Activated CD4-positive, alpha-beta T cell treated with anti-CD3 and anti-CD28 coated beads for 36 hours (primary cell): Measurements from ENCODE around the gene CACTIN. TPM values are rescaled to one million over a fixed set of nuclear protein-coding genes. Genes with fewer than 3 reads are reported as not detected.

ENCODE experiments used
- ATAC-seq: fragments of 200-7000 bp; cut with Tn5 transposase; one replicate; pipeline ENCODE4 v1.10.0; 2021; ENCODE audit warnings: mild to moderate bottlenecking, moderate library complexity
- CTCF ChIA-PET: fragments of 350-600 bp; sonication (Branson Sonifier 250); formaldehyde crosslinking; loops from one replicate; lab custom pipeline; 2021; ENCODE audit warnings: antibody characterized with exemption; lab: Charles Lee
- POLR2A ChIA-PET: fragments of 350-600 bp; sonication (Branson Sonifier 250); formaldehyde crosslinking; loops from one replicate; lab custom pipeline; 2021; ENCODE audit warnings: antibody characterized with exemption, inconsistent platforms; lab: Charles Lee
- DNase-seq: peaks from one replicate; pipeline ENCODE4 v3.0.0-alpha.2; 2020
- H3K27ac Mint-ChIP-seq: one replicate; pipeline ENCODE4 v1.8.0; 2021; ENCODE audit warnings: mixed read lengths
- H3K27me3 Mint-ChIP-seq: one replicate; pipeline ENCODE4 v1.8.0; 2021; ENCODE audit warnings: mixed read lengths
- H3K36me3 Mint-ChIP-seq: one replicate; pipeline ENCODE4 v1.8.0; 2021; ENCODE audit warnings: low read depth, mixed read lengths
- H3K4me1 Mint-ChIP-seq: one replicate; pipeline ENCODE4 v1.8.0; 2021; ENCODE audit warnings: mixed read lengths
- H3K4me3 Mint-ChIP-seq: one replicate; pipeline ENCODE4 v1.8.0; 2021; ENCODE audit warnings: mild to moderate bottlenecking, moderate library complexity, mixed read lengths
- H3K9me3 Mint-ChIP-seq: one replicate; pipeline ENCODE4 v1.8.0; 2021; ENCODE audit warnings: low read depth, mixed read lengths
- intact Hi-C, 2 experiments: fragments of 100-400 bp; cut with DNase I in 1 of 2; cut with micrococcal nuclease in 1 of 2; formaldehyde crosslinking; loops; one replicate each; pipeline versions ENCODE4 v1.14.2 to v1.15.1; 2022 to 2024; cut with DNase I, micrococcal nuclease
- total RNA-seq, 2 experiments: library from RNA; stranded (reverse); gene quantifications; one replicate each; pipeline ENCODE4 v1.2.3, GENCODE V29; 2021

Gene CACTIN
- total RNA-seq, 2 experiments from 2014 or later, result 28.0 to 33.6 TPM

GRCh38 chr19:3612330-3612729, 14.3 kb downstream of the CACTIN start:
- CTCF ChIA-PET, result interaction anchor here (0.9 kb wide), 1 partner anchor 20 kb away, joined by 4 read pairs; no protein-coding TSS in a partner anchor
- Mint-ChIP-seq H3K9me3 (no peaks in the 10 kb centered on the region), H3K4me1 (peaks cover 6% of the 10 kb centered on the region), H3K27me3 (no peaks in the 10 kb centered on the region), H3K4me3 (no peak overlapping the region), H3K36me3 (peaks cover 12% of the 10 kb centered on the region), H3K27ac (no peak overlapping the region)
- intact Hi-C loops, result no loop called here
- POLR2A ChIA-PET, result no interaction called here
- ATAC-seq, result no peak
- DNase-seq, result no peak

- no peak overlapping the region for H3K4me3 Mint-ChIP-seq
- DNase-seq, result no peak
- no peak overlapping the region for H3K27ac Mint-ChIP-seq
- peaks cover 2% of the 10 kb centered on the region for H3K4me1 Mint-ChIP-seq
- ChIA-PET CTCF (no interaction called here), POLR2A (no interaction called here)
- intact Hi-C loops, result no loop called here
- H3K36me3 Mint-ChIP-seq, result peaks cover 8% of the 10 kb centered on the region
- ATAC-seq, result no peak
- H3K9me3 Mint-ChIP-seq, result no peaks in the 10 kb centered on the region
- H3K27me3 Mint-ChIP-seq, result peaks cover 2% of the 10 kb centered on the region
Observed at GRCh38 chr19:3611841-3612240, 14.7 kb downstream of the CACTIN start.

GRCh38 chr19:3610745-3611717, 15.6 kb downstream of the CACTIN start:
- Mint-ChIP-seq H3K4me1 (peaks cover 2% of the 10 kb centered on the region), H3K27ac (no peak overlapping the region), H3K9me3 (no peaks in the 10 kb centered on the region), H3K36me3 (peaks cover 8% of the 10 kb centered on the region), H3K27me3 (peaks cover 2% of the 10 kb centered on the region), H3K4me3 (no peak overlapping the region)
- DNase-seq (no peak), ATAC-seq (no peak)
- intact Hi-C loops, result no loop called here
- POLR2A ChIA-PET, result no interaction called here
- CTCF ChIA-PET, result no interaction called here

GRCh38 chr19:3609779-3610719, 16.5 kb downstream of the CACTIN start:
- Mint-ChIP-seq H3K4me3 (no peak overlapping the region), H3K27ac (no peak overlapping the region), H3K36me3 (peaks cover 8% of the 10 kb centered on the region), H3K9me3 (no peaks in the 10 kb centered on the region), H3K4me1 (peaks cover 2% of the 10 kb centered on the region), H3K27me3 (peaks cover 2% of the 10 kb centered on the region)
- ChIA-PET CTCF (interaction anchor here (0.8 kb wide), 1 partner anchor 26 kb away, joined by 3 read pairs; no protein-coding TSS in a partner anchor), POLR2A (interaction anchor here (0.7 kb wide), 1 partner anchor 82 kb away, joined by 5 read pairs; no protein-coding TSS in a partner anchor)
- DNase-seq (no peak), ATAC-seq (no peak)
- intact Hi-C loops, result no loop called here

GRCh38 chr19:3608750-3609322, 17.8 kb downstream of the CACTIN start:
- Mint-ChIP-seq H3K27me3 (peaks cover 2% of the 10 kb centered on the region), H3K36me3 (peaks cover 8% of the 10 kb centered on the region), H3K4me3 (no peak overlapping the region), H3K27ac (no peak overlapping the region), H3K4me1 (peaks cover 2% of the 10 kb centered on the region), H3K9me3 (no peaks in the 10 kb centered on the region)
- ChIA-PET POLR2A (interaction anchor here (0.6 kb wide), 1 partner anchor 724 kb away, joined by 3 read pairs; no protein-coding TSS in a partner anchor), CTCF (interaction anchor here (0.6 to 1.7 kb wide), 5 partner anchors 16 to 46 kb away, joined by 3 to 6 read pairs (median 4); partner anchors contain the start of gene GIPC3)
- DNase-seq (no peak), ATAC-seq (no peak)
- intact Hi-C loops, result no loop called here

- intact Hi-C loops, result no loop called here
- CTCF ChIA-PET, result interaction anchor here (0.8 to 1.7 kb wide), 5 partner anchors 11 to 25 kb away, joined by 3 to 6 read pairs (median 3); partner anchors contain the start of gene GIPC3
Observed at GRCh38 chr19:3608079-3608641, 18.4 kb downstream of the CACTIN start.

GRCh38 chr19:3607303-3608078, 19.1 kb downstream of the CACTIN start:
- intact Hi-C loops, result no loop called here
- ChIA-PET POLR2A (no interaction called here), CTCF (interaction anchor here (0.8 to 1.7 kb wide), 5 partner anchors 10 to 24 kb away, joined by 3 to 6 read pairs (median 3); partner anchors contain the start of gene GIPC3)
- no peaks in the 10 kb centered on the region for H3K9me3 Mint-ChIP-seq
- peaks cover 2% of the 10 kb centered on the region for H3K4me1 Mint-ChIP-seq
- no peak for DNase-seq
- H3K4me3 Mint-ChIP-seq, result no peak overlapping the region
- H3K27me3 Mint-ChIP-seq, result peaks cover 2% of the 10 kb centered on the region
- H3K36me3 Mint-ChIP-seq, result peaks cover 7% of the 10 kb centered on the region
- no peak for ATAC-seq
- no peak overlapping the region for H3K27ac Mint-ChIP-seq

More at GRCh38 chr19:3608079-3608641, 18.4 kb downstream of the CACTIN start:
- Mint-ChIP-seq H3K4me3 (no peak overlapping the region), H3K9me3 (no peaks in the 10 kb centered on the region), H3K4me1 (peaks cover 2% of the 10 kb centered on the region), H3K36me3 (peaks cover 7% of the 10 kb centered on the region), H3K27me3 (peaks cover 2% of the 10 kb centered on the region), H3K27ac (no peak overlapping the region)
- POLR2A ChIA-PET, result interaction anchor here (0.6 kb wide), 1 partner anchor 725 kb away, joined by 3 read pairs; no protein-coding TSS in a partner anchor
- ATAC-seq (no peak), DNase-seq (no peak)

- intact Hi-C loops, result no loop called here
Observed at GRCh38 chr19:3606690-3607289, 19.8 kb downstream of the CACTIN start, which contains the start of gene TBXA2R. Gene TBXA2R, minus strand, starts transcription at chr19:3606875. Its CDS starts 6,241 bp downstream, at chr19:3600634.

GRCh38 chr19:3606174-3606689, 20.4 kb downstream of the CACTIN start:
- H3K9me3 Mint-ChIP-seq, result no peaks in the 10 kb centered on the region

More at GRCh38 chr19:3606690-3607289, 19.8 kb downstream of the CACTIN start, which contains the start of gene TBXA2R:
- Mint-ChIP-seq H3K27me3 (peaks cover 2% of the 10 kb centered on the region), H3K4me3 (peak within 1 kb of the TSS; percentile 26), H3K9me3 (no peaks in the 10 kb centered on the region), H3K4me1 (peaks cover 2% of the 10 kb centered on the region), H3K27ac (no peak within 1 kb of the TSS), H3K36me3 (peaks cover 3% of the 10 kb centered on the region)
- POLR2A ChIA-PET, result no interaction called here
- DNase-seq (peak; percentile 76), ATAC-seq (peak; percentile 43)
- CTCF ChIA-PET, result no interaction called here

More at GRCh38 chr19:3606174-3606689, 20.4 kb downstream of the CACTIN start:
- Mint-ChIP-seq H3K4me3 (peak overlapping the region; percentile 26), H3K36me3 (peaks cover 2% of the 10 kb centered on the region), H3K4me1 (peaks cover 2% of the 10 kb centered on the region), H3K27ac (no peak overlapping the region), H3K27me3 (peaks cover 2% of the 10 kb centered on the region)
- CTCF ChIA-PET, result no interaction called here
- intact Hi-C loops, result no loop called here
- POLR2A ChIA-PET, result no interaction called here
- DNase-seq, result peak; percentile 52
- ATAC-seq, result peak; percentile 60
